Measurements from ENCODE around the gene TTC24.
"Not testable (repeated sequence)": the region's sequence is repeated elsewhere in the genome, so short reads cannot be mapped to it uniquely, and the experiment has no call there.

Gene TTC24

DNA sequence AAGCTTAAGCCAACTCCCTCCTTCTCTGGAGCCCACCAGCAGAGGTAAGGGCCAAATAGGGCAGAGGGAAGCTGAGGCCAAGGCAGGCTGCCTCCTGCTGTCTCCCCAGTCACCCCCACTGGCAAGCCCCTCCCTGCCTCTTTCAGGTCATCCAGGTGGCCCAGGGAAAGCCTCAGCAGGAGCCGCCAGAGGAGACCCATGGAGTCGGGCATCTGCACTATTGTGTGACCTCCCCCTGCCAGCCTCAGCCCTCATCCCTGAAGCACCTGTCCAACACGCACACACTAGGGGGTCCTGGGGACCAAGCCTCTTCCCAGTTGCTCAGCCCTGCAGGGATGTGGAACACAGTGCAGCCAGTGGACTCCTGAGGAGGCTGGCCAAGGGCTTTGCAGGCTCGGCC lies 6.8 kb downstream of the TTC24 start:
- no peak for DNase-seq (ENCODE audit: low read depth in 2 of 2, low spot score in 1 of 2)

DNA sequence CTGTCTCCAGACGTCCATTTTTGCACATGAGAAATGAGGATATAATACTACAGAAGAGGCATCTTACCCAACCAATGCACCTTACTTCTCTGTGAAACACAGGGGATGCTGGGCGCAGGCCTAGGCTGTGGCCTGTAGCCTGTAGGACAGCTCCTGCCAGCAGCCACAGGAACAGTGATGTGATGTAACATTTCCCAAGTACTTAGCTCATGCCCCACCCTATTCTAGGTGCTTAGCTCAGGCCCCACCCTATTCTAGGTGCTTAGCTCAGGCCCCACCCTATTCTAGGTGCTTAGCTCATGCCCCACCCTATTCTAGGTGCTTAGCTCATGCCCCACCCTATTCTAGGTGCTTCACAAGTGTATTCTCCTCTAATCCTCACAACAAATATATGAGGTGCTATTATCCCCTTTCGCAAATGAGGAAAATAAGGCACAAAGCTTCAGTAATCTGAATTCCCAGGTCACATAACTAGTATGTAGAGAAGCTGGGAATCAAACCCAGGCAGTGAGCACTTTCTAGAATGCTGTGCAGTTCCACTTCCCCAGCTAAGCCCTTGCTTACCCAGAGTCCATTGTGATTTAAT lies 7.5 kb downstream of the TTC24 start:
- no peak for DNase-seq (ENCODE audit: low read depth in 2 of 2, low spot score in 1 of 2)

DNA sequence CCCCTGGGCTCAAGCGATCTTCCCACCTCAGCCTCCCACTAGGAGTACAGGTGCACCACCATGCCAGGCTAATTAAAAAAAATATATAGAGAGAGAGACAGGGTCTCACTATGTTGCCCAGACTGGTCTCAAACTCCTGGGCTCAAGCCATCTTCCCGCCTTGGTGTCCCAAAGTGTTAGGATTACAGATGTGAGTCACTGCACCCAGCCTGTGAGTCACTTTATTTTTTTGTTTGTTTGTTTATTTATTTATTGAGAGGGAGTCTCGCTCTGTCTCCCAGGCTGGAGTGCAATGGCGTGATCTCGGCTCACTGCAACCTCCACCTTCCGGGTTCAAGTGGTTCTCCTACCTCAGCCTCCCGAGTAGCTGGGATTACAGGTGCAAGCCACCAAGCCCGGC lies 8.4 kb downstream of the TTC24 start:
- not testable (repeated sequence) for DNase-seq (ENCODE audit: low read depth in 2 of 2, low spot score in 1 of 2)

DNA sequence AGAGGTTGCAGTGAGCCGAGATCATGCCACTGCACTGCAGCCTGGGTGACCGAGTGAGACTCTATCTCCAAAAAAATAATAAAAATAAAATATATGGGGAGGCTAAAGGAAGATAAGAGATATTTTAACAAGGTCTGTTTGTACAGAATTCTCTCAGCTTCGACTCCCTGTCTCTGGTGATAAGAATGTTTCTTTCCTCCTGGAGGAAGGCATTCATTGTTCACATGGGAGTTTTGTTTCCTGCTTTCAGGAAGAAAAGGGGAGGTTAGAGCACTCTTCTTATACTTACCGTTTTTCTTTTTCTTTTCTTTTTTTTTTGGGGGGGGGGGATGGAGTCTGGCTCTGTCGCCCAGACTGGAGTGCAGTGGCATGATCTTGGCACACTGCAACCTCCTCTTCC lies 10.0 kb downstream of the TTC24 start:
- DNase-seq (ENCODE audit: low read depth in 2 of 2, low spot score in 1 of 2): no peak

DNA sequence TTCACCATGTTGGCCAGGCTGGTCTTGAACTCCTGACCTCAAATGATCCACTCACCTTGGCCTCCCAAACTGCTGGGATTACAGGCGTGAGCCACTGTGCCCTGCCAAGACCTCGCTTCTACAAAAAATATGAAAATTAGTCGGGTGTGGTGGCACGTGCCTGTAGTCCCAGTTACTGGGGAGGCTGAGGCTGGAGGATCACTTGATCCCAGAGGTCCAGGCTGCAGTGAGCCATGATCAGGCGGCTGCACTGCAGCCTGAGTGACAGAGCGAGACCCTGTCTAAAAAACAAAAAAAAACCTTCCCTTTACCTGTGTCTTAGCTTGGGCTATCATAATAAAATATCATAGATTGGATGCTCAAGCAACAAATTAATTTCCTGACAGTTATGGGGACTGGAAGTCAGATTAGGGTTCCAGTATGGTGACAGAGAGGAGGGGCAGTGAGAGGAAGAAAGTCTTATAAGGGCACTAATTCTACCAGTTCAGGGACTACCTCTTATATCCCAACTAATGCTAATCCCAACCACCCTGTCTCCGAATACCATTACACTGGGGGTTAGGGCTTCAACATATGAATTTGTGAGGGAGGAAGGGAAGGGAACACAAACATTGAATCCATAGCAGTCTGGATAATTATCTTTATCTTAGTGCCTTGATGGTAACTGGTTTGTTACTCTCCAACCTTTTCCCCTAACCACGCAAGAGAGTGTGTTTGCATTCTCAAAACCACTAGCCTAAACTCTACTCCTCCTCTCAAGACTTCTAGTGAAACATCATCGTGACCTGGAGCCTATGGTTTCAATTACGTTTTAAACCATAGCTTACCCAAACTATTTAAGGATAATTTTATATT lies 11.0 kb downstream of the TTC24 start:
- no peak for DNase-seq (ENCODE audit: low read depth in 2 of 2, low spot score in 1 of 2)

DNA sequence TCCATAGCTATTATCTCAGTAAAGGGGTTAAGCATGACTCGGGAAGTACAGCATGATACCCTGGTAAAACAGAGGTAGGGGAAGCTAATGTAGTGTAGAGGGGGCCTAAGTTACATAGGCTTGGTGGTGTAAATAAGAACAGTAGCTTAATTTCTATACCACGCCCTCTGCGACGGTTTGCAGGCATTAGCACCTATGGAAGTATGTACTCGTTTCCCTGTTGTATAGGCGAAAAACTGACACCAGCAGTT lies 11.6 kb downstream of the TTC24 start:
- no peak for DNase-seq (ENCODE audit: low read depth in 2 of 2, low spot score in 1 of 2)

DNA sequence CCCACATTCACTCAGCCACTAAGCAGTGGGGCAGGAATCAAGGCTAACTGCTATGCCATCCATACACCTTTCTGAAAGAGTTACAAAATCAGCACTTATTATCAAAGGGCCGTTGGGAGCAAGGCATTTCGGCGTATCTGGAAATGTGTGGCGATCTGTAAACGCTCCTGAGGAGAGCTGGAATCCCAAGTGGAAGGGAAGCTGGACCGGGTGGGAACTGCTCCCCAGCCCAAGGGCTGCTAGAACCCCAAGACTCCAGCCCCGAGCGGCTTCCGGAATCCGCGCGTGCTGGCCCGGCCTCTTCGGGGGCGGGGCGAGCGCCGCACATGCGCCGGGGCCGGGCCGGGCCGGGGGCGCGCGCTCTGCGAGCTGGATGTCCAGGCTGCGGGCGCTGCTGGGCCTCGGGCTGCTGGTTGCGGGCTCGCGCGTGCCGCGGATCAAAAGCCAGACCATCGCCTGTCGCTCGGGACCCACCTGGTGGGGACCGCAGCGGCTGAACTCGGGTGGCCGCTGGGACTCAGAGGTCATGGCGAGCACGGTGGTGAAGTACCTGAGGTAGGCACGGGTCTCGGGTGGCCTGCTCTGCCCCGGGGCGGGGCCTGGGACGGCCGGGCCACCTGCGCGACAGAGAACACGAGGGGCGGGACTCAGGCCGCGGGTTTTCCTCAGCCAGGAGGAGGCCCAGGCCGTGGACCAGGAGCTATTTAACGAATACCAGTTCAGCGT lies 12.1 kb downstream of the TTC24 start, which contains the start of gene NAXE:
TSS of gene NAXE (plus strand) at position 345 of the 726 bp plus-strand sequence. CDS start at position 374, 29 bp downstream.
- peak in 1 of 2 donors; percentile 46 for DNase-seq (ENCODE audit: low read depth in 2 of 2, low spot score in 1 of 2)

DNA sequence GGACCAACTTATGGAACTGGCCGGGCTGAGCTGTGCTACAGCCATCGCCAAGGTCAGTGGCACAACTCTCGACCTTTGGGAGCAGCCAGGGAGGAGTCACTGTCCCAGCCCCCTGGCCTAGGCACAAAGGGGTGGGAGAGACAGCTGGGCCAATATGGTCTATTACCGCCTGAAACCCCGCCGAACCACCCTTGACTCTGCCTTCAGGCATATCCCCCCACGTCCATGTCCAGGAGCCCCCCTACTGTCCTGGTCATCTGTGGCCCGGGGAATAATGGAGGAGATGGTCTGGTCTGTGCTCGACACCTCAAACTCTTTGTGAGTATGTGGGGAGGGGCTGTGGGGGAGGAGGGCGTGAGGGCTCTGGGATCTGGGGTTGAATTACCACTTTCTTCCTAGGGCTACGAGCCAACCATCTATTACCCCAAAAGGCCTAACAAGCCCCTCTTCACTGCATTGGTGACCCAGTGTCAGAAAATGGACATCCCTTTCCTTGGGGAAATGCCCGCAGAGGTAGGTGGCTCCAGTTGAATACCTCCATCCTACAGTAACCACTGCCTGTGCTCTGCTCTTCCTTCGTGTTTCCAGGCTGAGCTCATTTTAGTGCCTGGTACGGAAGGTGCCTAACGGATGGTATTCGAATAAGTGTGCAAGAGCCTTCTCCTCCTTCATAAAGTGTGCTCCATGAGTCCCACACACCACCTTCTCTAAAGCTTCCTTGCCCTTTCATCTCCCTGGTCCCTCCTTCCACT lies 12.8 kb downstream of the TTC24 start:
- DNase-seq (ENCODE audit: low read depth in 2 of 2, low spot score in 1 of 2): no peak

DNA sequence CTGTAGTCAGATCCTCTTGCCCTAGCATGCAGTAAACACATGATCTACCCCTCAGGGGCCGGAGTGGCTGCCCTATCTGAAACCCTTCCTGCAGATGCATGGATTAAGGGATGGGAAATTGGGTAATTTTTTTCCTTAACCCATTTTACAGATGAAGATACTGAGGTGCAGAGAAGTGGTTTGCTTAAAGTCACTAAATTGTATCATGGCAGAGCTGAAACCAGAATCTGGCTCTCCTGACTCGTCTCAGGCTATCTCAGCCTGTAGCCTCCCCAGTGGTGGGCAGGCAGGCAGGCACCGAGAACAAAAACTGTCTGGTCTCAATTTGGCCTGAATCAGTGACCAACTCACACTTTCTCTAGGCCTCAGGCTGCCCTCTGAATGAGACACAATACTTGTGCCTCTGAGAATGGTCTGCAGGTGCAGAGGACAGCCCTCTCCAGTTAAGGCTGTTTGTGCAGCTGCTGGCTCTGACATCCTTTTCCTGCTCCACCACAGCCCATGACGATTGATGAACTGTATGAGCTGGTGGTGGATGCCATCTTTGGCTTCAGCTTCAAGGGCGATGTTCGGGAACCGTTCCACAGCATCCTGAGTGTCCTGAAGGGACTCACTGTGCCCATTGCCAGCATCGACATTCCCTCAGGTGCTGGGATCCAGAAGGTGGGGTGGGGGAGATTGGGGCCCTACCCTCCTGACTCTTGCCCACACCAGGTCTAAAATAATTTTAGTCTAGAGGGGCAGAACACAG lies 13.6 kb downstream of the TTC24 start:
- no peak for DNase-seq (ENCODE audit: low read depth in 2 of 2, low spot score in 1 of 2)

DNA sequence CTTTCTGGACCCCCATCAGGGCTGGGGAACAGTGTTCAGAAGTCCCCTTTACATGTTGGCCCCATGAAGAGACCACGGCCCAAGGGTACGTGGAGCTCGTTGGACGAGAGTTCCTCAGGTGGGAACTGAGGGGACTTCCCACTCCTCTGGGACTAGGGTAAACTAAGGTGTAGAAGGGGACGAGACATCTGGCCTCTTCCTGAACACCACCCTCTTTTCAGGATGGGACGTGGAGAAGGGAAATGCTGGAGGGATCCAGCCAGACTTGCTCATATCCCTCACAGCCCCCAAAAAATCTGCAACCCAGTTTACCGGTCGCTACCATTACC lies 14.1 kb downstream of the TTC24 start:
- DNase-seq (ENCODE audit: low read depth in 2 of 2, low spot score in 1 of 2): no peak

DNA sequence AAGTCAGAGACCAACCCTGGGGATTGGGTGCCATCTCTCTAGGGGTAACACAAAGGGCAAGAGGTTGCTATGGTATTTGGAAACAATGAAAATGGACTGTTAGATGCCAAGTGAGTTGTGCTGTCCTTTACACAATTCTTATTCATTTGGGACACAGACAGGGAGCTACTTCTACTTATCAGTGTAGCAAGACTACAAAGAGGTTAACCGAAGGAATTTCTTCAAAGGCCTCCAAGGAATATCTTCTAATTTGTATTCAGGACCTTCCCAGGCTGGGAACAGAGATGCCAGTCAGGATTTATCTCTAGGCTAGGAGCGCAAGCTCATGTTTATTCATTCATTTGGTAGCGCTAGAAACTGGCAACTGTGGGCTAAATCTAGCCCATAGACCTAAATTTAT lies 14.7 kb downstream of the TTC24 start:
- DNase-seq (ENCODE audit: low read depth in 2 of 2, low spot score in 1 of 2): no peak

DNA sequence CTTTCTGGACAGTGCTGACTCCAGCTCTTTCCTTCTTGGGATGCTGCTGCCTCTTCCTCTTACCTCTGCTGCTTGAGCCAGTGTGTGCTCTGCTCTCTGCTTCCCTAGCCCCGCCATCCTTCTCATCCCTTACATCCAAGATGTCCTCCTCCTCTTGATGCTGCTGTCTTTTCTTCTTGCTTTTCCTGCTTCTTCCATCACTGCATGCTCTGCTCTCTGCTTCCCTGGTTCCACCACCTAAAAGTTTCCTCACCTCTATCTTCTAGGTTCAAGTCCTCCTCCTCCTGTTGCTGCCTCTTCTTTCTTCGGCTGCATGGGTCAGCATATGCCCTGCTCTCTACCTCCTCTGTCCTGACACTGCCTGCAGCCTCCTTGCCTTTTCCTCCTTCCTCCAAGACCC lies 15.5 kb downstream of the TTC24 start:
- DNase-seq (ENCODE audit: low read depth in 2 of 2, low spot score in 1 of 2): no peak

DNA sequence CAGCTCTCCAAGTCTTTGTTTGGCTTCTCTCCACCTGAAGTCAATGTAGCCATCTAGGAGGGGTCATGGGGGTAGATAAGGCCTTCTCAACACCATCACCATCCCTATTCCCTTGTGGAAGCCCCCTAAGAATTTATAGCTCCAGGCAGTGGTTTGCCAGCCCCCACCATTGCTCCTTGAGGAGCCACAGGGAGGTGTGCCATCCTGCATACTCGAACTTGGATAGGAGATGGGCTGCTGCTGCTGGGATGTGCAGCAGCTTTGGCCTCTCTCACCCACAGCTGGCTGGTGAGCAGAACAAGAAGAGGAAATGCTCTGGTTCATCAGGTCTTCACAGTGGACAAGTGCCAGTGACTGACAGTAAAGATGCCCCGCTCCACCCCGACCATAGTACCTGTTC lies 16.9 kb downstream of the TTC24 start:
- DNase-seq (ENCODE audit: low read depth in 2 of 2, low spot score in 1 of 2): no peak

DNA sequence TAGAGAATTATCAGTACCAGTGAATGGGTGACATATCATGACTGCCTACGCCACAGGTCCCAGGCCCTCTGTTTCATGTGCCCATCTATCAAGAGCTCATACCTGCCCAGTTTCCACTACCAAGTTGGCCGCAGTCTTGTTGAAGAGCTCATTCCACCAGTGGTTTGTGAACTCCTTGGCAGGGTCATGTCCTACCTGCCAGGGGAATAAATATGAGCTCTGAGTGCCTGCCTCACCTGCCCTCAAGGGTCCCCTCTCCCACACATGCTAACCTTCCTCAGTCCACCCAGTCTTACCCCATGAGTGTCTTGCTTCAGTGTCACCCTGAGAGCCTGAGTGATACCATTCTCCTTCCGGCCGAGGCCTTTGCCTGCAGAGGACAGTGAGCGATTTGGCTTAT lies 18.6 kb downstream of the TTC24 start:
- no peak for DNase-seq (ENCODE audit: low read depth in 2 of 2, low spot score in 1 of 2)

DNA sequence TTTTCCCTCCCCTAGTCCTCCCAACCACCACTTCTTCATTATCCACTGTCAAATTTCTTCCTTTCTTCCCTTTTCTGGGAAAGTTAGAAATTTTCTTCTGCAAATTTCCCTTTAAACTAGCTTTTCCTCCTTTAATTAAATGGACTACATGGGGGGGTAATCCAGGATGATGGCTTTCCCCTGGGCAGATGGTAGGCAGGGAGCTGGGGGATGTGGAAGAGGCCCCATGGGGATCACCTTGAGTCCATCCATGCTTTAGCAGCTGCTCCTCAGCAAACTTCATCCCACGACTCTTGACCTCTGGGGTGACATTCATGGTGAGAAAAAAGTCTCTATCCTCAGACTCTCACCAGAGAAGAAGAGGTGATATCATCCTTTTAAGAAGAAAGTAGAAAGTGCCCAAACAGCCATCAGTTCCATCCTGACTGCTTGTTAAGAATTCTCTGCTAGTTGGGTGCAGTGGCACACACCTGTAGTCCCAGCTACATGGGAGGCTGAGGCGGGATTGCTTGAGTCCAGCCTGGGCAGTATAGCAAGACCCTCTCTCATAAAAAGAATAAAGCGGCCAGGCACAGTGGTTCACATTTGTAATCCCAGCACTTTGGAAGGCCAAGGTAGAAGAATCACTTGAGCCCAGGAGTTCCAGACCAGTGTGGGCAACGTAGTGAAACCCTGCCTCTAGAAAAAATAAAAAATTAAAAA lies 19.4 kb downstream of the TTC24 start:
- DNase-seq (ENCODE audit: low read depth in 2 of 2, low spot score in 1 of 2): no peak

DNA sequence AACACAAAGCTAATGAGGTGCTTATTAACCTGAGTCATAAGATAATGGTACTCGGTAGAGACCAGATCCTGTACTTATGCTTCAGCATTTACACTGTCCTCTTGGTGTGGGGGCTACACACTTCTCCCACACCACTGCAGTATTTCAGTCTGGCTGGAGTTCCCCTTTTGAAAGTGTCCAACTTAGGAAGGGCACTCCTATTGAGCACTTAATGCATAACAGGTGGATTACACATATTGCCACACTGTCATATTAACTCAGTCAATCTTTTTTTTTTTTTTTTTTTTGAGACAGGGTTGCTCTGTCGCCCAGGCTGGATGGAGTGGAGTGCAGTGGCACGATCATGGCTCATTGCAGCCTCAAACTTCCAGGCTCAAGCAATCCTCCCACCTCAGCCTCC lies 20.3 kb downstream of the TTC24 start:
- no peak for DNase-seq (ENCODE audit: low read depth in 2 of 2, low spot score in 1 of 2)

DNA sequence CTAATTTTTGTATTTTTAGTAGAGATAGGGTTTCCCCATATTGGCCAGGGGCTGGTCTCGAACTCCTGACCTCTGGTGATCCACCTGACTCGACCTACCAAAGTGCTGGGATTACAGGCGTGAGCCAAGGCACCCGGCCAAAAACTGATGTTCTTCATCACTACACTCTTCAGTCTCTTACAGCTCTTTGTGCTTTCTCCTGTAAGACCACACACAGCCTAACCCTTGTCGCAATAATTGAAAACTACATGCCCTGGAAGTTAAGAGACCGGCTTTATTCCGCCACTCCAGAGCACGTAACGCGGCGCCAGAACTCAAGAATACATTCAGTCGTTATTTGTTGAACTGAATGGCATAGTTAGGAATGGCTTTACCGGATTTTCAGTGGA lies 21.2 kb downstream of the TTC24 start:
- no peak for DNase-seq (ENCODE audit: low read depth in 2 of 2, low spot score in 1 of 2)

DNA sequence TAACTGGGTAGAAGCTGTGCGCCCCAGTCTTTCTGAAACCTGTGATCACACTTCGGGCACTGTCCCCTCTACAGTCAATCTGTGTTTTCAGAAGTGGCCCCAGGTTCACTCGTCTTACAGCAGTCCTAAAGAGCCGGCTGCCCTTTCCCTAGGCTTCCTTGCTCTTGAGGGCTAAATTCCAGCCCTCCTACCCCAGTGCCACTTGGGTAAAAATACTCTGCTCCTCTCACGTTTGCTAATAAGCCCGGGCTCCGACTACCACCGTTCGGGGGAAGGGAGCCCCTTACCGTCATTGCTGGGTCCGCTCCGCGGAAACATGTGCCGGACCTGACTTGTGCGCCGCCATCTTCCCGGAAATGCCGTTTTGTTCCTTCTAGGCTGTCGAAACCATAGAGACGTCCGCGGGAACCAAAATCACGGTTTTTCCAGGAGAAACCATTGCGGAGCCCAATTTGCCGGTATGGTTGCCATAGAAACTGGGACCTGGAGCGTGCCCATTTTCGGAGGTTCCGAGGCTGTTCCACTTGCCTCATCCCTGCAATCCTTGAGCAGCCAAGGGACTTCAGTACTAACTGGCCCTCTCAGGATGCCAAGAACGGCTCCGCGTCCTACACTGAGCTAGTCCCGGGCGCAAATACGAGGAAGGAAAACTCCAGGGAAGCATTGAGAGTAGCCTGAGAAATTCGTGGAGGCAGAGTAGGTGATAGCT lies 21.8 kb downstream of the TTC24 start, which contains the start of gene GPATCH4:
TSS of gene GPATCH4 (minus strand) at position 358 of the 709 bp plus-strand sequence.
- DNase-seq (ENCODE audit: low read depth in 2 of 2, low spot score in 1 of 2): peak; percentile 53 to 60

DNA sequence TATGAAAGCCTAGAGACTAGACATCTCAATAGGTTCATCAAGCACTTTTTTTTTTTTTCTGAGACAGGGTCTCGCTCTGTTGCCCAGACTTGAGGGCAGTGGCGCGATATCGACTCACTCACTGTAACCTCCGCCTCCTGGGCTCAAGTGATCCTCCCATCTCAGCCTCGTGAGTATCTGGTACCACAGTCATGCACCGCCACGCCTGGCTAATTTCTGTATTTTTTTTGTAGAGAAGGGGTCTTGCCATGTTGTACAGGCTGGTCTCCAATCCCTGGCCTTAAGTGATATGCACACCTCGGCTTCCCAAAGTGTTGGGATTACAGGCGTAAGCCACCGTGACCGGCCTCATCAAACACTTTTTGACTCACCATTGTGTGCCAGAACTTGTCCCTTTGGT lies 22.4 kb downstream of the TTC24 start:
- no peak for DNase-seq (ENCODE audit: low read depth in 2 of 2, low spot score in 1 of 2)

DNA sequence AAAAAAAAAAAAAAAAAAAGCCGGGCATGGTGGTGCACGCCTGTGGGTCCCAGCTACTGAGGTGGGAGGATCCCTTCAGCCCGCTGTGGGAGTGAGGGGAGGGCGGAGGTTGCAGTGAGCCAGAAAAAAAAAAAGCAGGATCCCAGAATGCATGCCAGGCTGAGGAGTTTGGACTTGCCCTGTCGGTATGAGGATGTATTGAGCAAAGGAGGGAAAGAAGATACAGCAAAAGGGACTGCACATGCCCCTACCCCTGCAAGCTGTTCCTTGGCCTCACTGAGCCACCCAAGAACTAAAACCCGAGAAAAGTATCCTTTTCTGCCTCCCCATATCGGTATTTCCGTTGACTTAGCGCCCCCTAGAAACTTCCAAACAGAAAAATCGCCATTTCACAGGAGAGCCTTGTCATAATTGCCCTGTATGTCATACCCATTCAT lies 23.1 kb downstream of the TTC24 start:
- DNase-seq (ENCODE audit: low read depth in 2 of 2, low spot score in 1 of 2): no peak

Measured in stimulated activated CD8-positive, alpha-beta memory T cell treated with anti-CD3 and anti-CD28 coated beads, Interleukin-4, amount 100 ng/mL, for 4 hours (primary cell).